Measurements from ENCODE around the gene GABRD.

- TF ChIP-seq CTCF (IDR thresholded peaks at IDR 0.05; ENCODE audit: borderline replicate concordance, extremely low read depth, low read length, poor library complexity, severe bottlenecking) (no peak), EZH2 (IDR thresholded peaks at IDR 0.05; ENCODE audit: borderline replicate concordance, low read depth, low read length, severe bottlenecking) (no peak)
These were observed 3.1 kb downstream of the GABRD start for GRCh38 chr1:2022063-2022770.
